Central memory CD8-positive, alpha-beta T cell (primary cell): ENCODE measurements around the gene C1orf210.

Experiments
- ATAC-seq: fragments of 150-1000 bp; cut with Tn5 transposase; replicated peaks from 2 replicates; pipeline ENCODE4 v1.10.0; 2022; ENCODE audit warnings: mild to moderate bottlenecking, moderate FRiP score, moderate number of reproducible peaks; ENCODE audit not compliant: poor library complexity, severe bottlenecking; ENCODE audit errors: extremely low read depth
- DNase-seq, 2 donors: peaks; one replicate each; pipeline ENCODE4 v3.0.0; 2021; ENCODE audit warnings: low spot score in 2 of 2
- H3K27ac Mint-ChIP-seq: one replicate; pipeline ENCODE4 v1.8.0; 2022; ENCODE audit warnings: low read depth, mild to moderate bottlenecking, moderate library complexity, mixed read lengths
- H3K27me3 Mint-ChIP-seq: one replicate; pipeline ENCODE4 v1.8.0; 2022; ENCODE audit warnings: mixed read lengths
- H3K36me3 Mint-ChIP-seq: one replicate; pipeline ENCODE4 v1.8.0; 2022; ENCODE audit warnings: mild to moderate bottlenecking, moderate library complexity, mixed read lengths; ENCODE audit not compliant: insufficient read depth
- H3K4me1 Mint-ChIP-seq: one replicate; pipeline ENCODE4 v1.8.0; 2022; ENCODE audit warnings: mixed read lengths
- H3K4me3 Mint-ChIP-seq: one replicate; pipeline ENCODE4 v1.8.0; 2022; ENCODE audit warnings: mild to moderate bottlenecking, moderate library complexity, mixed read lengths
- H3K9me3 Mint-ChIP-seq: one replicate; pipeline ENCODE4 v1.8.0; 2022; ENCODE audit warnings: mixed read lengths

The C1orf210 gene

DNA sequence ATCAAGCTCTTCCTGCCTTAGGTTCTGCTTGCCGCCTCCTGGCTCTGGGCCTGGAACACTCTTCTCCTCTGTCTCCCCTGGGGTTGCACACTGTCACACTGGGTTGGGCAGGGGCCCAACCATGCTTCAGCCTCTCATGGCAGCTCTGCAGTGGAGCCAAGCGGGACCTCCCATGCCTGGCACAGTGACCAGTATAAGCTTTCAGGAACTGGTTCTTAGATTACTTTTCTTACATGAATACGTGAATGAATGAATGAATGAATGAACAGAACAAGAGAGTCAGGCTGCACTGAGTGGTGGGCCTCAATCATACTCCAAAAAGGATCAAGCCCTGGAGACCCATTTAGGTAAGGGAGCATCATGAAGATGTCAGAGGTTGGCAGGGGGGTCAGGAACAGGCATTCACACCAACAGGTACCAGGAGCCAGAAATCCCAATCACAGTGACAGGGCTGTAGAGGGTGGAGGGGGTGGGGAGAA is 46.4 kb downstream of the C1orf210 start:
- Mint-ChIP-seq H3K4me3 (no peak overlapping the region), H3K4me1 (no peaks in the 10 kb centered on the region), H3K36me3 (no peaks in the 10 kb centered on the region), H3K9me3 (peaks cover 4% of the 10 kb centered on the region), H3K27ac (no peak overlapping the region), H3K27me3 (peaks cover 11% of the 10 kb centered on the region)
- ATAC-seq (no peak), DNase-seq (no peak)

DNA sequence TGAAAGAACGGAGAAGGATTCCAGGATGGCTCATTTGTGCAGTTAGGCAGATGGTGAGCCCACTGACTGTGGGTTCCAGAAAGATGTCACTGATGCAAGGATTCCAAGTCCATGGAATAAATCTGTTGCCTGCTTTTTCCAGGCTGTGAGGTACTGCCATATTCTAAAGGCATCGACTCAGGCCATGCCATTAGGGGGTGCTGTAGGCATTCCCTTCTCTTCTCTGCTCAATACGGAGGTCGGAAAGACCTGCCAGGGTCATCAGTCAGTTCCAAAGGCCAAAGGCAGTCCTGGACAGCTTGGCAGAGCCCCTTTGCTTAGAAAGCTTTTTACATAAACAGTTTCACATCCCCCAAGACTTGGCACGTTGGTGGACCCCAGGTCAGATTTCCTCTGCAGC is 47.3 kb downstream of the C1orf210 start:
- peaks cover 4% of the 10 kb centered on the region for H3K9me3 Mint-ChIP-seq
- ATAC-seq (no peak), DNase-seq (no peak)
- no peak overlapping the region for H3K27ac Mint-ChIP-seq
- H3K4me1 Mint-ChIP-seq: no peaks in the 10 kb centered on the region
- H3K4me3 Mint-ChIP-seq: no peak overlapping the region
- peaks cover 11% of the 10 kb centered on the region for H3K27me3 Mint-ChIP-seq
- no peaks in the 10 kb centered on the region for H3K36me3 Mint-ChIP-seq

DNA sequence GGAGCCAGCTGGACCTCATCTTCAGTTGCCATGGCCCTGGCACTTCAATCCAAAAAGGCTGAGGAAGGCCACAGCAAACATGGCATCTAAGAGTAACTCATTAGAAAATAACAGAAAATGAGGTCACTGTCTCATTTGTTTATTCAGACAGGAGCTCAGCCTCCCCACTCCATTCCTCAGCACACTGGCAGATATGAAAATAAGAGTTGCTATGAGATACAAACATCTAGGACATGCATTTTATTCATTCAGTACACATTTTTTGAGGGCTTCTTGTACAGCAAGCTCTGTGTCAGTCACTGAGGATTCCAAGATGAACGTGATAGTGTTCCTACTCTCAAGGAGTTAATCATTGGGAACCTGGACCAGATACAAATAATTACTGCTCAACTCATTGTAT is 48.3 kb downstream of the C1orf210 start:
- Mint-ChIP-seq H3K27me3 (peaks cover 11% of the 10 kb centered on the region), H3K9me3 (peaks cover 4% of the 10 kb centered on the region), H3K4me1 (no peaks in the 10 kb centered on the region), H3K36me3 (no peaks in the 10 kb centered on the region), H3K4me3 (no peak overlapping the region), H3K27ac (no peak overlapping the region)
- ATAC-seq: no peak
- no peak for DNase-seq

DNA sequence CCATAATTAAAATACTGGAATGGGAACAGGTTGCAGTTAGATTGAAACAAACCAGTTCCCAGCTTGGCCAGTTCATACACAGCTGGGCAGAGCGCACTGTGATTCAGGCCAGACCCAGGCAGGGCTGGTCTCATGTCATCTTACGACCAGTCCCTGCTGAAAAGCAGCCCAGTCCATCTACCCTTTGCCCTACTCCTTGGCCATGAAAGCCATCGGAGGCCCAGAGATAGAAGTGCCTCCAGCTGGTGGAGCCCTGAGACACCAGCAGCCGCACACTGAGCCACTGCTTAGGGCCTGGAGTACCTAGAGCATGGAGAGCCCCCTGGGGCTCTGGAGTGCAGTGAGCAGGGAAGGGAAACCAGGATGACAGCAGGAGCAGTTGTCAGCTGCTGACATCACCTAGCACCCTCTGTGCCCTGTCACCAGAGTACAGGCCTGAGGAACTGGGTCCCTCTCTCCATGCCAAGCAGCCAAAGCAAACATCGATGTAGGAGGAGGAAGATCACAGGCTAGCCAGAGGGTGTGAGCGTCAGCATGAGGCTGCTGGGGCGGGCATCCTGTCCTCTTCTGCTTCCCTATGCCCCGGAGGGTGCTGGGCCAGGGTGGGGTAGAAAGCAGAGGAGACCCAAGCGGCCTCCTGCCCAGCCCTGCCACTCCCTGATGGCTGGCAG is 49.8 kb downstream of the C1orf210 start:
- Mint-ChIP-seq H3K4me1 (no peaks in the 10 kb centered on the region), H3K4me3 (no peak overlapping the region), H3K27ac (no peak overlapping the region), H3K36me3 (no peaks in the 10 kb centered on the region), H3K9me3 (peaks cover 3% of the 10 kb centered on the region), H3K27me3 (peaks cover 11% of the 10 kb centered on the region)
- ATAC-seq (no peak), DNase-seq (no peak)

DNA sequence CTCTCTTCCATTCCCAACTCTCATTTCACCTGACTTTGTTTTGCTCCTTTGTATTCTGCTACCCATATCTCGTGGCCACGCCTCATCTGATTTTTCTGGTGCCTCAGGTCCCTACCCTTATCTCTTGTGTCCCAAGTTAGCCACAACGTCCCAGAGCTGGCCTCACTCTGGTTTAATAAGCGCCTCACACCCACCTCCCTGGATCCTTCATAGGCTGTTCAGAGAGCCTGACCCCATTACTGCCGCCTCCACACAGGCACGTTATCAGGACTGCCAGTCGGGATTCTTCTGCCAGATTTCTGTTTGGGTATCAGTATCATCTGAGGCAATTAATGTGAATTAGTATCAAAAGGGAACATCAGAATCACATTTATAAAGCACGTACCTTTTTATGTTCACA is 50.3 kb downstream of the C1orf210 start:
- Mint-ChIP-seq H3K27me3 (peaks cover 11% of the 10 kb centered on the region), H3K36me3 (no peaks in the 10 kb centered on the region), H3K27ac (no peak overlapping the region), H3K4me1 (no peaks in the 10 kb centered on the region), H3K9me3 (no peaks in the 10 kb centered on the region), H3K4me3 (no peak overlapping the region)
- no peak for DNase-seq
- no peak for ATAC-seq

DNA sequence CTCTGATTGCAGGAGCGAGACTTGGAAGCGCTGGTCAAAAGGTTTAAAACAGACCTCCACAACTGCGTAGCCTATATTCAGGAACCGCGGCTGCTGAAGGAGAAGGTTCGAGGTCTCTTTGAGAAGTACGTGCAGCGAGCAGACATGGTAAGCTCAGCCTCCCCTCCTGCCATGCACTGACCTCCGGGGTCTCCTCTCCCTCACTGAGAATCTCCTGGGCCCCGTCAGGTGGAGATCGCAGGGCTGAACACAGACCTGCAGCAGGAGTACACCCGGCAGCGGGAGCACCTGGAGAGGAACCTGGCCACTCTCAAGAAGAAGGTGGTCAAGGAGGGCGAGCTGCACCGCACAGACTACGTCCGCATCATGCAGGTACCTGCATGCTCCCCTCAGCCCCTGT is 51.1 kb downstream of the C1orf210 start:
- H3K4me1 Mint-ChIP-seq: no peaks in the 10 kb centered on the region
- no peak overlapping the region for H3K4me3 Mint-ChIP-seq
- no peak overlapping the region for H3K27ac Mint-ChIP-seq
- no peaks in the 10 kb centered on the region for H3K36me3 Mint-ChIP-seq
- no peaks in the 10 kb centered on the region for H3K9me3 Mint-ChIP-seq
- H3K27me3 Mint-ChIP-seq: peaks cover 16% of the 10 kb centered on the region
- ATAC-seq (no peak), DNase-seq (no peak)

DNA sequence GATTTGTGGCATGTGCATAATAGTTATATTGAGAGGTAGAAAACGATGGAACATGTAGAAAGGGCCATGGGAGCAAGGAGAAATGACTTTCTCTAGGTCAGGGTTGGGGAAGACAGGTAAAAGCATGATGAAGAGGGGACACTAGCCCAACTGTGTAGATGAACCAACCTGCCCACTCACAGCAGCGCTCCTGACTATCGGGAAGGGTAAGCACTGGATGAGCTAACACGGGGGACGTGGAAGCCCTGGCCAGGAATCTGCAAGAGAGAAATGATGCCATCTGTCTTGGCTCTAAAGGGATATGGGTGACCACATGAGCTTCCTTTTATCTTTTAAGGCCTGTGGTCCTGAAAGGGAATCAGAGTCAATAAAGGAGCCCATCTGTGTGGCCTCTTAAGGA is 51.8 kb downstream of the C1orf210 start:
- Mint-ChIP-seq H3K27ac (no peak overlapping the region), H3K4me3 (no peak overlapping the region), H3K27me3 (peaks cover 19% of the 10 kb centered on the region), H3K36me3 (no peaks in the 10 kb centered on the region), H3K4me1 (no peaks in the 10 kb centered on the region), H3K9me3 (no peaks in the 10 kb centered on the region)
- DNase-seq (no peak), ATAC-seq (no peak)

DNA sequence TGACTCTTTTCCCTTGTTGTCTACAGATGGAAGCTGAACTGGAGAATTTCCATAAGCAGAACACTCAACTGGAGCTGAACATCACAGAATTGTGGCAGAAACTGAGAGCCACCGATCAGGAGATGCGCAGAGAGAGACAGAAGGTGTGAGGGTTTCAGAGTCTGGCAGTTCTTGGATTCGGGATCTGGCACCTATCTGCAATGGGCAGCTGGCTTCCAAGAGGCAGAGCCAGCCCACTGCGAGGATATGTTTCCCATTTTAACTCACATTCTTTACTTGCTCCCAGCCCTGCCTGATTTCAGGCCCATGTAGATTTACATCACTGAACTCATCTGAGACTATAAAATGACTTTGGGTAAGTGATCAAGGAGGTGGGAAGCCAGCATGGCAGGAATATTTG is 52.9 kb downstream of the C1orf210 start:
- peaks cover 30% of the 10 kb centered on the region for H3K27me3 Mint-ChIP-seq
- no peak overlapping the region for H3K27ac Mint-ChIP-seq
- H3K36me3 Mint-ChIP-seq: no peaks in the 10 kb centered on the region
- no peaks in the 10 kb centered on the region for H3K9me3 Mint-ChIP-seq
- H3K4me3 Mint-ChIP-seq: no peak overlapping the region
- no peak for ATAC-seq
- H3K4me1 Mint-ChIP-seq: peaks cover under 1% of the 10 kb centered on the region
- no peak for DNase-seq

DNA sequence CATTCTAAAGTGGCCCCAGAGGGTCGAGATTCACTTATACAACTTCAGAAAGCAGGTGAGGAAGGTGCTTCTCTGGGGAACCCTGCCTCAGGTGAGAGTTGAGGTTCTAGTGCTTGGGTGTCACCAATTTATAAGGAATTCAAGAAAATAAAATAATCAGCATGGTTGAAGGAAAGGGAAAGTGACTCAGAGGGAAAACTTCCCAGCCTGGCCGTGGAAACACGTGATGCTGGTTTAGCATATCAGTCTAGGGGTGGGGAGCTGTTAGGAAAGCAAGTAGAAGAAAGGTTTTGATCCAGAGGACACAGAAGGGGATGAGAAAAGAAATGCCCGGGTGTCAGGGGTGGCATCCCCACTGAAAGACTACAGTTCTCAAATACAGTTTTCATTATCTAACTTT is 53.3 kb downstream of the C1orf210 start:
- Mint-ChIP-seq H3K9me3 (no peaks in the 10 kb centered on the region), H3K36me3 (no peaks in the 10 kb centered on the region), H3K4me1 (peaks cover 5% of the 10 kb centered on the region), H3K27ac (no peak overlapping the region), H3K27me3 (peaks cover 33% of the 10 kb centered on the region), H3K4me3 (no peak overlapping the region)
- ATAC-seq: no peak
- no peak for DNase-seq
